ENCODE data around the gene ADAMTS1.

Gene ADAMTS1

DNA sequence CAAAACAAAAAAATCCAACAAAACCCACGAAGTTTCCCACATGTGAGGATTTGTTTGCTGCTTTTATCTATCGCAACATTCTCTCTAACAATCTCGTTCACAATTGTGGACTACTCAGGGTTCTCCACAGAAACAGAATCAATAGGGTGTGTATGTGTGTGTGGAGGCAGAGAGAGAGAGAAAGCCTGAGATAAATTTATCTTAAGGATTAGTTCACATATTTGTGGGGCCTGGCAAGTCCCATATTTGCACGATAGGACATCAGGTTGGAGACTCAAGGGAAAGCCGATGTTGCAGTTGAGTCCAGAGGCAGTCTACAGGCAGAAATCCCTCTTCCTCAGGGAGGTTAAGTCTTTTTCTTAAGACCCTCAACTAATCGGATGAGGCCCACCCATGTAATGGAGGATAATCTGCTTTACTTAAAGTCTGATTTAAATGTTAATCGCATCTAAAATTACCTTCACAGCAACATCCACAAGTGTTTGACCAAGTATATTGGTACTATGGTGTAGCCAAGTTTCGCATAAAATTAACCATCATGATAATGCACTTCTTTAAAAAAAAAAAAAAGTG, 31.7 kb downstream of the ADAMTS1 start:
- no peaks in the 10 kb centered on the region for H4K20me1 ChIP-seq (ENCODE audit: low read depth, low read length)
- no peak overlapping the region for H3K27ac ChIP-seq (ENCODE audit: low read depth, low read length)
- 0 out of 2 replicates have a peak, but pooled peaks cover 4% of the 10 kb centered on the region for H3K9me3 ChIP-seq (ENCODE audit: insufficient read depth, low read length)
- TF ChIP-seq, protein P1, sequence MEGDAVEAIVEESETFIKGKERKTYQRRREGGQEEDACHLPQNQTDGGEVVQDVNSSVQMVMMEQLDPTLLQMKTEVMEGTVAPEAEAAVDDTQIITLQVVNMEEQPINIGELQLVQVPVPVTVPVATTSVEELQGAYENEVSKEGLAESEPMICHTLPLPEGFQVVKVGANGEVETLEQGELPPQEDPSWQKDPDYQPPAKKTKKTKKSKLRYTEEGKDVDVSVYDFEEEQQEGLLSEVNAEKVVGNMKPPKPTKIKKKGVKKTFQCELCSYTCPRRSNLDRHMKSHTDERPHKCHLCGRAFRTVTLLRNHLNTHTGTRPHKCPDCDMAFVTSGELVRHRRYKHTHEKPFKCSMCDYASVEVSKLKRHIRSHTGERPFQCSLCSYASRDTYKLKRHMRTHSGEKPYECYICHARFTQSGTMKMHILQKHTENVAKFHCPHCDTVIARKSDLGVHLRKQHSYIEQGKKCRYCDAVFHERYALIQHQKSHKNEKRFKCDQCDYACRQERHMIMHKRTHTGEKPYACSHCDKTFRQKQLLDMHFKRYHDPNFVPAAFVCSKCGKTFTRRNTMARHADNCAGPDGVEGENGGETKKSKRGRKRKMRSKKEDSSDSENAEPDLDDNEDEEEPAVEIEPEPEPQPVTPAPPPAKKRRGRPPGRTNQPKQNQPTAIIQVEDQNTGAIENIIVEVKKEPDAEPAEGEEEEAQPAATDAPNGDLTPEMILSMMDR (IDR thresholded peaks at IDR 0.05; ENCODE audit: insufficient read depth, low read length, poor library complexity, severe bottlenecking): no peak
- TF ChIP-seq EZH2phosphoT487 (conservative IDR thresholded peaks at IDR 0.05; ENCODE audit: low read length): no peak
- H3K79me2 ChIP-seq (ENCODE audit: insufficient read depth, low read length): no peaks in the 10 kb centered on the region
- H3F3A ChIP-seq (ENCODE audit: insufficient read depth): no peaks in the 10 kb centered on the region
- H3K9ac ChIP-seq (ENCODE audit: low read length): no peak overlapping the region
- H3K27me3 ChIP-seq (ENCODE audit: low read length): no peaks in the 10 kb centered on the region
- no peak overlapping the region for H3K4me2 ChIP-seq (ENCODE audit: low read depth, low read length, poor library complexity, severe bottlenecking)
- H2AFZ ChIP-seq (ENCODE audit: low read depth, low read length, severe bottlenecking): no peak overlapping the region
- H3K36me3 ChIP-seq (ENCODE audit: low read length): no peaks in the 10 kb centered on the region
- no peaks in the 10 kb centered on the region for H3K9me2 ChIP-seq (replicated peaks; ENCODE audit: insufficient read depth, low read length)
- H3K4me3 ChIP-seq (ENCODE audit: insufficient read depth, low read length, poor library complexity, severe bottlenecking): no peak overlapping the region

GRCh38 chr21:26812173-26812572, 33.0 kb downstream of the ADAMTS1 start:
- Histone ChIP-seq H3F3A (ENCODE audit: insufficient read depth) (no peaks in the 10 kb centered on the region), H2AFZ (ENCODE audit: low read depth, low read length, severe bottlenecking) (no peak overlapping the region), H3K36me3 (ENCODE audit: low read length) (no peaks in the 10 kb centered on the region), H3K9me2 (replicated peaks; ENCODE audit: insufficient read depth, low read length) (no peaks in the 10 kb centered on the region), H3K4me2 (ENCODE audit: low read depth, low read length, poor library complexity, severe bottlenecking) (no peak overlapping the region), H3K27ac (ENCODE audit: low read depth, low read length) (no peak overlapping the region), H3K4me3 (ENCODE audit: insufficient read depth, low read length, poor library complexity, severe bottlenecking) (no peak overlapping the region), H4K20me1 (ENCODE audit: low read depth, low read length) (no peaks in the 10 kb centered on the region), H3K27me3 (ENCODE audit: low read length) (no peaks in the 10 kb centered on the region), H3K79me2 (ENCODE audit: insufficient read depth, low read length) (no peaks in the 10 kb centered on the region), H3K9ac (ENCODE audit: low read length) (no peak overlapping the region), H3K9me3 (ENCODE audit: insufficient read depth, low read length) (0 out of 2 replicates have a peak, but pooled peaks cover 4% of the 10 kb centered on the region)
- TF ChIP-seq EZH2phosphoT487 (conservative IDR thresholded peaks at IDR 0.05; ENCODE audit: low read length): no peak
- TF ChIP-seq, protein P1 (IDR thresholded peaks at IDR 0.05; ENCODE audit: insufficient read depth, low read length, poor library complexity, severe bottlenecking): no peak

GRCh38 chr21:26811482-26811881, 33.7 kb downstream of the ADAMTS1 start:
- Histone ChIP-seq H3K79me2 (ENCODE audit: insufficient read depth, low read length) (no peaks in the 10 kb centered on the region), H2AFZ (ENCODE audit: low read depth, low read length, severe bottlenecking) (no peak overlapping the region), H3K27me3 (ENCODE audit: low read length) (no peaks in the 10 kb centered on the region), H3K27ac (ENCODE audit: low read depth, low read length) (no peak overlapping the region), H3K4me2 (ENCODE audit: low read depth, low read length, poor library complexity, severe bottlenecking) (no peak overlapping the region), H3F3A (ENCODE audit: insufficient read depth) (no peaks in the 10 kb centered on the region), H3K9ac (ENCODE audit: low read length) (no peak overlapping the region), H4K20me1 (ENCODE audit: low read depth, low read length) (no peaks in the 10 kb centered on the region), H3K9me3 (ENCODE audit: insufficient read depth, low read length) (0 out of 2 replicates have a peak, but pooled peaks cover 4% of the 10 kb centered on the region), H3K4me3 (ENCODE audit: insufficient read depth, low read length, poor library complexity, severe bottlenecking) (no peak overlapping the region), H3K9me2 (replicated peaks; ENCODE audit: insufficient read depth, low read length) (no peaks in the 10 kb centered on the region), H3K36me3 (ENCODE audit: low read length) (no peaks in the 10 kb centered on the region)
- TF ChIP-seq, protein P1 (IDR thresholded peaks at IDR 0.05; ENCODE audit: insufficient read depth, low read length, poor library complexity, severe bottlenecking): no peak
- no peak for TF ChIP-seq EZH2phosphoT487 (conservative IDR thresholded peaks at IDR 0.05; ENCODE audit: low read length)

Data from SU-DHL-6 (cell line).